GM12874 (cell line): ENCODE results near the gene PRSS21.

ENCODE experiments used
- CTCF ChIP-seq: IDR thresholded peaks from 2 replicates; pipeline ENCODE4 v1.5.1; 2011; ENCODE audit warnings: low read depth, mild to moderate bottlenecking, control low read depth, low read length, moderate library complexity; ENCODE audit not compliant: insufficient read depth

Gene PRSS21

GRCh38 chr16:2790631-2791030, 26.4 kb upstream of the PRSS21 start:
- TF ChIP-seq CTCF: no peak

DNA sequence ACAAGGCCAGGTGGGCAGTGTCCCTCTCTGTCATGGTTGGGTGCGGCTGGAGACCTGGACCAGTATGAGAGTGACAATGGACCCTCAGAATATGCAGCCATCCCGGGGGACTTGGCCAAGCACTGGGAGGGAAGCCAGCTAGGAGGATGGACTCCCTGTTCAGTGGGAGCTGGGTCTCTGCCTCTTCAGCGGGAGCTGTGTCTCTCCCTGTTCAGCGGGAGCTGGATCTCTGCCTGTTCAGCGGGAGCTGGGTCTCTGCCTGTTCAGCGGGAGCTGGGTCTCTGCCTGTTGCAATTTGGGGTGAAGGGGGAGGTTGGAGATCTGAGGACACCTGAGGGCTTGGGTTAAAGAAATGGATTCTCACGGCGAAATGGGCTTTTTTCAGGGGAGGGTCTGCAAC, 25.9 kb upstream of the PRSS21 start:
- no peak for TF ChIP-seq CTCF

DNA sequence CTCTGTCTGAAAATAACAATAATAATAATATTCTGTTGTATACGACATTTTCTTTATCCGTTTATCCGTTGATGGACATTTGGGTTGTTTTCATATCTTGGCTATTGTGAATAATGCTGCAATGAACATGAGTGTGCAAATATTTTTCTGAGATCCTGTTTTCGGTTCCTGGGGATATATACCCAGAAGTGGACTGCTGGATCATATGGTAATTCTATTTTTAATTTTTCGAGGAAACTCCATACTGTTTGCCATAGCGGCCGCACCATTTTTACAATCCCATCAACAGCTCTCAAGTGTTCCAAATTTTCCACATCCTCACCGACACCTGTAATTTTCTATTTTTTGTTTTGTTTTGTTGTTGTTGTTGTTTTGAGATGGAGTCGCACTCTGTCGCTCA, 24.1 kb upstream of the PRSS21 start:
- TF ChIP-seq CTCF: no peak

DNA sequence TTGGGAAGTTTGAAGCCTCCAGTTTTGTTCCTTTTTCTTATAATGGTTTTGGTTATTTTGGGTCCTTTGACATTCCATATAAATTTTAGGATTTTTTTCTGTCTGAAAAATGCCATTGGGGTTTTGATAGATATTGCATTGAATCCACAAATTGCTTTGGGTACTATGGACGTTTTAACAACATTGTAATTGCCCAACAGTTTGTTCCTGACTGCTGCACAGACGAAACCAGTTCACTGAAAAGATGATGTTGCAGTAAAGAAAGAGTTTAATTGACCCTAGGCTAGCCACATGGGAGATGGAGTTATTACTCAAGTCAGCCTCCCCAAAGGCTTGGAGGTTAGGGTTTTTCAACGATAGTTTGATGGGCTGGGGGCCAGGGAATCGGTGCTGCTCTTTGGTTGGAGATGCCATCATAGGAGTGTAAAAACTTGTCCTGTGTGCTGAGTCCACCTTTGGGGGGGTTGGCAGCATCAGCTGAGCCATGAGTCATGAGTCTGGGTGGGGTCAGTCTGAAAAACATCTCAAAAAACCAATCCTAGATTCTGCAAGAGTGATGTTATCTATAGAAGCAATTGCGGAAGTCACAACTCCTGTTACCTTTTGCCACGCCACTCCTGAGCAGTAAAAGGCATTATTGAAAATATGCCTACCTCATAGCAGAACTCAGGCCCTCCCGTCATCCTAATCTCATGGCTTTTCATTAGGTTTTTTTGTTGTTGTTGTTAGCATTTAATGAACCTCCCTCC, 21.5 kb upstream of the PRSS21 start:
- TF ChIP-seq CTCF: no peak

- TF ChIP-seq CTCF: no peak
Measured at GRCh38 chr16:2798723-2799204, 18.3 kb upstream of the PRSS21 start.

DNA sequence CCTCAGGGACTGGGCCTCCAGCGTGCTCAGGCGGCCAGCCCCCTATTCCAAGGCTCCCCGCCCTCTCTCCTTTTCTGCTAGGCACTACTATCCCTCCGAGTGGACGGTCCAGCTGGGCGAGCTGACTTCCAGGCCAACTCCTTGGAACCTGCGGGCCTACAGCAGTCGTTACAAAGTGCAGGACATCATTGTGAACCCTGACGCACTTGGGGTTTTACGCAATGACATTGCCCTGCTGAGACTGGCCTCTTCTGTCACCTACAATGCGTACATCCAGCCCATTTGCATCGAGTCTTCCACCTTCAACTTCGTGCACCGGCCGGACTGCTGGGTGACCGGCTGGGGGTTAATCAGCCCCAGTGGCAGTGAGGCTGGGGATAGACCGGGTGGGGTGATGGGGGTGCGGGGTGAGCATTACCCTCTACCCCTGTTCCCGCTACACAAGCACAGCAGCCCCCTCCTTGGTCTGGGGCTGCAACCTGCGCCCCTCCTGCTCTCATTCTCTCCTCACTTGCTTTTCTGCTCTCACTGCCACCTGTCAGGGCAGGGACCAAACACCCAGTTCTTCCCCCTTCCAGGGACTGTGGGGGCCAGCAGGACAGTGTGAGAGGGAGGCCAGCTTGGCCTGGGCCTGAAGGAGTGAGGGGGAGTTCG, 17.7 kb upstream of the PRSS21 start:
- TF ChIP-seq CTCF: no peak

DNA sequence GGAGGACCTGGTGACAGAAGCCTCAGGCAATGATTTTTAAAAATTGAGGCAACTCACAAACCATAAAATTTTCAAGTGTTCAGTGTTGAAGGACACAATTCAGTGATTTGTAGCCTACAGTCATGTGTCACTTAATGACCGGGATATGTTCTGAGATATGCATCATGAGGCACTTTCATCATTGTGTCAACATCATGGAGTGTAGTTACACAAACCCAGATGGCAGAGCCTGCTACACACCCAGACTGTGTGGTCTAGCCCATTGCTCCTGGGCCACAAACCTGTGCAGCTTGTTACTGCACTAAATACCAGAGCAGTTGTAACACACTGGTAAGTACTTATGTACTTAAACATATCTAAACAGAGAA, 17.2 kb upstream of the PRSS21 start:
- TF ChIP-seq CTCF: no peak
